Rectal smooth muscle tissue (tissue), 1 donor: Measurements from ENCODE around the gene FAU.
A peak's percentile ranks its signal among the peaks of the same experiment; 100 is the strongest.
"Not testable (repeated sequence)": the region's sequence is repeated elsewhere in the genome, so short reads cannot be mapped to it uniquely, and the experiment has no call there.

Experiments used
- H3K27ac ChIP-seq: one replicate; pipeline ENCODE4 v1.7.0; 2013; ENCODE audit warnings: low read depth, low read length, inconsistent platforms
- H3K27me3 ChIP-seq: one replicate; pipeline ENCODE4 v1.7.0; 2013; ENCODE audit warnings: low read length; ENCODE audit not compliant: control insufficient read depth, insufficient read depth
- H3K36me3 ChIP-seq: one replicate; pipeline ENCODE4 v1.7.0; 2013; ENCODE audit warnings: low read length; ENCODE audit not compliant: control insufficient read depth, insufficient read depth
- H3K4me1 ChIP-seq: one replicate; pipeline ENCODE4 v1.7.0; 2013; ENCODE audit warnings: low read length; ENCODE audit not compliant: control insufficient read depth, insufficient read depth
- H3K4me3 ChIP-seq: one replicate; pipeline ENCODE4 v1.7.0; 2013; ENCODE audit warnings: low read length
- H3K9ac ChIP-seq: one replicate; pipeline ENCODE4 v1.7.0; 2013; ENCODE audit warnings: low read length

FAU gene

GRCh38 chr11:65125197-65126056 lies 3.5 kb upstream of the FAU start:
- Histone ChIP-seq H3K36me3 (peaks cover 48% of the 10 kb centered on the region), H3K27me3 (no peaks in the 10 kb centered on the region), H3K9ac (no peak overlapping the region), H3K4me3 (no peak overlapping the region), H3K27ac (no peak overlapping the region), H3K4me1 (peaks cover 7% of the 10 kb centered on the region)

- Histone ChIP-seq H3K4me3 (no peak overlapping the region), H3K27ac (no peak overlapping the region), H3K9ac (no peak overlapping the region), H3K36me3 (peaks cover 45% of the 10 kb centered on the region), H3K4me1 (peaks cover 7% of the 10 kb centered on the region), H3K27me3 (no peaks in the 10 kb centered on the region)
These were observed 2.7 kb upstream of the FAU start for GRCh38 chr11:65124480-65125196.

GRCh38 chr11:65121447-65121864 lies 478 bp downstream of the FAU start:
- Histone ChIP-seq H3K27me3 (no peaks in the 10 kb centered on the region), H3K36me3 (peaks cover 21% of the 10 kb centered on the region), H3K4me1 (peaks cover 12% of the 10 kb centered on the region), H3K9ac (peak overlapping the region; percentile 80), H3K4me3 (peak overlapping the region; percentile 82), H3K27ac (peak overlapping the region; percentile 93)

GRCh38 chr11:65120831-65121230 lies 1.1 kb downstream of the FAU start:
- peak overlapping the region; percentile 93 for H3K27ac ChIP-seq

GRCh38 chr11:65119670-65119995 lies 2.3 kb downstream of the FAU start:
- Histone ChIP-seq H3K9ac (no peak overlapping the region), H3K27ac (no peak overlapping the region), H3K27me3 (no peaks in the 10 kb centered on the region), H3K36me3 (peaks cover 11% of the 10 kb centered on the region), H3K4me1 (peaks cover 14% of the 10 kb centered on the region), H3K4me3 (no peak overlapping the region)

More at GRCh38 chr11:65120831-65121230, 1.1 kb downstream of the FAU start:
- Histone ChIP-seq H3K4me3 (peak overlapping the region; percentile 82), H3K4me1 (peaks cover 14% of the 10 kb centered on the region), H3K36me3 (peaks cover 18% of the 10 kb centered on the region), H3K9ac (no peak overlapping the region), H3K27me3 (no peaks in the 10 kb centered on the region)

GRCh38 chr11:65118891-65119669 lies 2.9 kb downstream of the FAU start:
- H3K36me3 ChIP-seq, H3K27ac ChIP-seq, H3K4me3 ChIP-seq, H3K9ac ChIP-seq, H3K27me3 ChIP-seq: not testable (repeated sequence)
- H3K4me1 ChIP-seq = peaks cover 14% of the 10 kb centered on the region

- Histone ChIP-seq H3K27ac (peak overlapping the region; percentile 46), H3K9ac (no peak overlapping the region), H3K4me3 (no peak overlapping the region), H3K36me3 (peaks cover 10% of the 10 kb centered on the region), H3K27me3 (no peaks in the 10 kb centered on the region), H3K4me1 (peaks cover 14% of the 10 kb centered on the region)
These were observed 3.7 kb downstream of the FAU start for GRCh38 chr11:65118097-65118837.

- H3K27ac ChIP-seq = peak within 1 kb of the TSS; percentile 84
- H3K9ac ChIP-seq = peak within 1 kb of the TSS; percentile 68
- H3K4me3 ChIP-seq = peak within 1 kb of the TSS; percentile 91
- peaks cover 19% of the 10 kb centered on the region for H3K4me1 ChIP-seq
- H3K27me3 ChIP-seq = no peaks in the 10 kb centered on the region
- peaks cover 10% of the 10 kb centered on the region for H3K36me3 ChIP-seq
These were observed 4.5 kb downstream of the FAU start, which contains the start of gene ZNHIT2 for GRCh38 chr11:65117206-65118096. Gene ZNHIT2 (minus strand): TSS chr11:65117701. CDS start chr11:65117653, 48 bp downstream.

GRCh38 chr11:65116370-65117205 lies 5.3 kb downstream of the FAU start:
- Histone ChIP-seq H3K9ac (peak overlapping the region; percentile 68), H3K27ac (peak overlapping the region; percentile 84), H3K4me1 (peaks cover 19% of the 10 kb centered on the region), H3K36me3 (peaks cover 10% of the 10 kb centered on the region), H3K4me3 (peak overlapping the region; percentile 91), H3K27me3 (no peaks in the 10 kb centered on the region)

GRCh38 chr11:65115361-65116082 lies 6.4 kb downstream of the FAU start:
- peaks cover 5% of the 10 kb centered on the region for H3K36me3 ChIP-seq
- peaks cover 18% of the 10 kb centered on the region for H3K4me1 ChIP-seq
- H3K9ac ChIP-seq = no peak overlapping the region
- no peak overlapping the region for H3K4me3 ChIP-seq
- no peak overlapping the region for H3K27ac ChIP-seq
- no peaks in the 10 kb centered on the region for H3K27me3 ChIP-seq
